Adrenal gland (tissue), 5 donors: ENCODE measurements around the gene RPS6KA5.

Source experiments
- POLR2A ChIP-seq, 2 donors: fragments of 450-650 bp; IDR thresholded peaks; one replicate each; pipeline ENCODE4 v1.6.1; 2017; ENCODE audit warnings: antibody characterized with exemption in 2 of 2, mild to moderate bottlenecking in 2 of 2, moderate library complexity in 1 of 2
- TF ChIP-seq, protein P1 (sequence below), 6 experiments: fragments of 450-650 bp in 4 of 6; fragments of 200-600 bp in 2 of 6; sonication (generic) in 1 of 6; IDR thresholded peaks; 1 replicate in 5 of 6; 2 replicates in 1 of 6; pipeline versions ENCODE4 v1.5.1 to v1.8.0; 2016 to 2021; ENCODE audit warnings: antibody characterized with exemption in 6 of 6, mild to moderate bottlenecking in 2 of 6, moderate library complexity in 1 of 6
- donor health status: DM: no; HTN: no; CAD: no.

DNA sequence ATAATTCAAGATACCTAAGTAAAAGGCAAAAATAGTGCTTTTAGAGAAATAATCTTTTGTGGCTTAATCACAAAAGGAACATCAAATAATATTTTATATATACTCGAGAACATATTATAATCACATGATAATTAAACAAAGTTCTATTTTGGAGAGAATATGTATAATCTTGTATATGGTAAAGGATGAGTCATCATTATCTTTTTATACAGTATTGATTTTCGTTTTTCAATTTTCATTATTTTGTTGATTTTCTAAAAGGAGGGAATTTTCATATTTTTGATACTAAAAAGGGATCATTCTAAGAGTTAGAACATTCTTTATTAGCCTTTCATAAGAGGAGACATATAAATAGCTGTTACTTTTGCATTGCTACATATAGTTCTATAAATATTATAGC is 166.9 kb downstream of the RPS6KA5 start:
- TF ChIP-seq, protein P1, sequence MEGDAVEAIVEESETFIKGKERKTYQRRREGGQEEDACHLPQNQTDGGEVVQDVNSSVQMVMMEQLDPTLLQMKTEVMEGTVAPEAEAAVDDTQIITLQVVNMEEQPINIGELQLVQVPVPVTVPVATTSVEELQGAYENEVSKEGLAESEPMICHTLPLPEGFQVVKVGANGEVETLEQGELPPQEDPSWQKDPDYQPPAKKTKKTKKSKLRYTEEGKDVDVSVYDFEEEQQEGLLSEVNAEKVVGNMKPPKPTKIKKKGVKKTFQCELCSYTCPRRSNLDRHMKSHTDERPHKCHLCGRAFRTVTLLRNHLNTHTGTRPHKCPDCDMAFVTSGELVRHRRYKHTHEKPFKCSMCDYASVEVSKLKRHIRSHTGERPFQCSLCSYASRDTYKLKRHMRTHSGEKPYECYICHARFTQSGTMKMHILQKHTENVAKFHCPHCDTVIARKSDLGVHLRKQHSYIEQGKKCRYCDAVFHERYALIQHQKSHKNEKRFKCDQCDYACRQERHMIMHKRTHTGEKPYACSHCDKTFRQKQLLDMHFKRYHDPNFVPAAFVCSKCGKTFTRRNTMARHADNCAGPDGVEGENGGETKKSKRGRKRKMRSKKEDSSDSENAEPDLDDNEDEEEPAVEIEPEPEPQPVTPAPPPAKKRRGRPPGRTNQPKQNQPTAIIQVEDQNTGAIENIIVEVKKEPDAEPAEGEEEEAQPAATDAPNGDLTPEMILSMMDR (IDR thresholded peaks at IDR 0.05), result no peak
- no peak for TF ChIP-seq POLR2A (IDR thresholded peaks at IDR 0.05)
